ENCODE measurements around the gene C17orf75.
A peak's percentile ranks its signal among the peaks of the same experiment; 100 is the strongest.
"Not testable (repeated sequence)": the region's sequence is repeated elsewhere in the genome, so short reads cannot be mapped to it uniquely, and the experiment has no call there.

C17orf75 gene

DNA sequence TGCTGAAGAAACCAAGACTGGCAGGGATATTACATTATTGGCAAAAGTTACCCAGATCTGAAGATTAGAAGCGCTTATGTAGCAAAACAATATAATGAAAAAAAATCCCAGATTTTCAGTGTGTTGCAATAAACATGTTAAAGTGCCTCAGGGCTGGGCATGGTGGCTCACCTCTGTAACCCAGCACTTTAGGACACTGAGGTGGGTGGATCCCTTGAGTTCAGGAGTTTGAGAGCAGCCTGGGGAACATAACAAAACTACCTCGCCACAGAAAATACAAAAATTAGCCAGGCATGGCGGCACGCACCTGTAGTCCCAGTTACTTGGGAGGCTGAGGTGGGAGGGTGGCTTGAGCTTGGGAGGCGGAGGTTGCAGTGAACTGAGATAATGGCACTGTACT is 14.8 kb upstream of the C17orf75 start:
- no peak overlapping the region for H3K4me3 ChIP-seq (ENCODE audit: low read depth, low read length)
- no peak overlapping the region for H3K27ac ChIP-seq
- TF ChIP-seq, protein P1, sequence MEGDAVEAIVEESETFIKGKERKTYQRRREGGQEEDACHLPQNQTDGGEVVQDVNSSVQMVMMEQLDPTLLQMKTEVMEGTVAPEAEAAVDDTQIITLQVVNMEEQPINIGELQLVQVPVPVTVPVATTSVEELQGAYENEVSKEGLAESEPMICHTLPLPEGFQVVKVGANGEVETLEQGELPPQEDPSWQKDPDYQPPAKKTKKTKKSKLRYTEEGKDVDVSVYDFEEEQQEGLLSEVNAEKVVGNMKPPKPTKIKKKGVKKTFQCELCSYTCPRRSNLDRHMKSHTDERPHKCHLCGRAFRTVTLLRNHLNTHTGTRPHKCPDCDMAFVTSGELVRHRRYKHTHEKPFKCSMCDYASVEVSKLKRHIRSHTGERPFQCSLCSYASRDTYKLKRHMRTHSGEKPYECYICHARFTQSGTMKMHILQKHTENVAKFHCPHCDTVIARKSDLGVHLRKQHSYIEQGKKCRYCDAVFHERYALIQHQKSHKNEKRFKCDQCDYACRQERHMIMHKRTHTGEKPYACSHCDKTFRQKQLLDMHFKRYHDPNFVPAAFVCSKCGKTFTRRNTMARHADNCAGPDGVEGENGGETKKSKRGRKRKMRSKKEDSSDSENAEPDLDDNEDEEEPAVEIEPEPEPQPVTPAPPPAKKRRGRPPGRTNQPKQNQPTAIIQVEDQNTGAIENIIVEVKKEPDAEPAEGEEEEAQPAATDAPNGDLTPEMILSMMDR (IDR thresholded peaks at IDR 0.05; ENCODE audit: low read depth, low read length) = no peak
- no peak for DNase-seq
- peaks cover 95% of the 10 kb centered on the region for H3K36me3 ChIP-seq
- no peaks in the 10 kb centered on the region for H3K9me3 ChIP-seq (ENCODE audit: severe bottlenecking)
- H3K27me3 ChIP-seq (ENCODE audit: insufficient read depth, low read depth, severe bottlenecking) = no peaks in the 10 kb centered on the region

DNA sequence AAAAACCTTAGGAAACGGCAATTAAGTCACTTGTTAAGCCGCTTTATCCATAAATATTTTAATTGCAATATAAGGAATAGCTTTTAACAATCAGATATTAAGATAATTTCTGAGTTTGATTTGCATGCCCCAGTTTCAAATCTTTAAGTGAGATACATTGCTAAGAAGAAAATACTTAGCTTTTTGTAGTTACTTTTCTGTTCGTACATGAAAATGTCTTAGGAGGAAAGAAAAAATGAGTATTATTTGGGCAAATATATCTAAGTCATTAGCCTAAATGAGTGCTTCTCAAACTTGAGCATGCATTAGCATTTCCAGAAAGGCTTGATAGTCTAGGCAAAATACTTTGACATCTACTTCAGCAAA is 14.4 kb upstream of the C17orf75 start:
- TF ChIP-seq, protein P1 (IDR thresholded peaks at IDR 0.05; ENCODE audit: low read depth, low read length) = no peak
- DNase-seq = no peak
- H3K27ac ChIP-seq = no peak overlapping the region
- peaks cover 95% of the 10 kb centered on the region for H3K36me3 ChIP-seq
- H3K9me3 ChIP-seq (ENCODE audit: severe bottlenecking) = no peaks in the 10 kb centered on the region
- H3K27me3 ChIP-seq (ENCODE audit: insufficient read depth, low read depth, severe bottlenecking) = no peaks in the 10 kb centered on the region
- no peak overlapping the region for H3K4me3 ChIP-seq (ENCODE audit: low read depth, low read length)

DNA sequence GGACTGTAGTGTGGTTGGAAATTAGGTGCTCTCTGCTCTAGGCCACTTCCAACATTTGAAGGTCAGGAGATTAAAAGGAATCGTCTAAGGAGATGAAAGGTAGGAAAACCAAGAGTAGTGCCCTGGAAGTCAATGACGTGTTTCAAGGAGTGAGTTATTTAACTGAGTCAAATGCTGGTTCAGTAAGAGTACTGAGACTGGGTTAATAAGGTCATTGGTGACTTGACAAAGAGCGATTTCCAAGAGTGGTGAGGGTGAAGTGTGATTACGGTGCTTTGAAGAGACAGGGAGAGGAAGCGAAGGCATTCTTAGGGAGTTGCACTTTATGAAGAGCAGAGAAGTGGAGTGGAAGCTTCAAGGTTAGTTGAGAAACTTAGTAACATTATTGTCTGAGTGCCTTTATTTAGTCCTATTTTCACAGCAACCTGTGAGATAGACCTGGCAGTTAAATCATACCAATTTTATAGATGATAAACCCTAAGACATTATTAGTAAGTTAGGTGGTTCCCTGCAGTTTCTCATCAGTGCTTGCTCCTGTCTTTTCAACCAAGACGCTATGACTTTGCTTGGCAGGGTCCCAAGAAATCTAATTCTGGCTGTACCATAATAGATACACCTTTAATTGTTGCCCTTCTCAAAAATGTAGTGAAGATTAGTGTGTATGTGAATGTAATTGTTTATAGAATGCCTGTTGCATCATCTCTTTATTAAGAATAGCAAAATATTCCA is 13.8 kb upstream of the C17orf75 start:
- Histone ChIP-seq H3K27me3 (ENCODE audit: insufficient read depth, low read depth, severe bottlenecking) (no peaks in the 10 kb centered on the region), H3K4me3 (ENCODE audit: low read depth, low read length) (no peak overlapping the region), H3K9me3 (ENCODE audit: severe bottlenecking) (no peaks in the 10 kb centered on the region), H3K27ac (no peak overlapping the region), H3K36me3 (peaks cover 91% of the 10 kb centered on the region)
- TF ChIP-seq, protein P1 (IDR thresholded peaks at IDR 0.05; ENCODE audit: low read depth, low read length) = no peak
- no peak for DNase-seq

DNA sequence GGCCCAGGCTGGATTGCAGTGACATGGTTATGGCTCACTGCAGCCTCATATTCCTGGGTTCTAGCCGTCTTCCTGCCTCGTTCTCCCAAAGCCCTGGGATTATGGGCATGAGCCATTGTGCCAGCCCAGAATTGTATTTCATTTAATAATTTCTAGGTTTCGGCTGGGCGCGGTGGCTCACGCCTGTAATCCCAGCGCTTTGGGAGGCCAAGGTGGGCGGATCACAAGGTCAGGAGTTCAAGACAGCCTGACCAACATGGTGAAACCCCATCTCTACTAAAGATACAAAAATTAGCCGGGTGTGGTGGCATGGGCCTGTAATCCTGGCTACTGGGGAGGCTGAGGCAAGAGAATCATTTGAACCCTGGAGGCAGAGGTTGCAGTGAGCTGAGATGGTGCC is 10.8 kb upstream of the C17orf75 start:
- not testable (repeated sequence) for H3K27ac ChIP-seq; H3K27me3 ChIP-seq (ENCODE audit: insufficient read depth, low read depth, severe bottlenecking); H3K9me3 ChIP-seq (ENCODE audit: severe bottlenecking); H3K4me3 ChIP-seq (ENCODE audit: low read depth, low read length); DNase-seq
- peaks cover 66% of the 10 kb centered on the region for H3K36me3 ChIP-seq

DNA sequence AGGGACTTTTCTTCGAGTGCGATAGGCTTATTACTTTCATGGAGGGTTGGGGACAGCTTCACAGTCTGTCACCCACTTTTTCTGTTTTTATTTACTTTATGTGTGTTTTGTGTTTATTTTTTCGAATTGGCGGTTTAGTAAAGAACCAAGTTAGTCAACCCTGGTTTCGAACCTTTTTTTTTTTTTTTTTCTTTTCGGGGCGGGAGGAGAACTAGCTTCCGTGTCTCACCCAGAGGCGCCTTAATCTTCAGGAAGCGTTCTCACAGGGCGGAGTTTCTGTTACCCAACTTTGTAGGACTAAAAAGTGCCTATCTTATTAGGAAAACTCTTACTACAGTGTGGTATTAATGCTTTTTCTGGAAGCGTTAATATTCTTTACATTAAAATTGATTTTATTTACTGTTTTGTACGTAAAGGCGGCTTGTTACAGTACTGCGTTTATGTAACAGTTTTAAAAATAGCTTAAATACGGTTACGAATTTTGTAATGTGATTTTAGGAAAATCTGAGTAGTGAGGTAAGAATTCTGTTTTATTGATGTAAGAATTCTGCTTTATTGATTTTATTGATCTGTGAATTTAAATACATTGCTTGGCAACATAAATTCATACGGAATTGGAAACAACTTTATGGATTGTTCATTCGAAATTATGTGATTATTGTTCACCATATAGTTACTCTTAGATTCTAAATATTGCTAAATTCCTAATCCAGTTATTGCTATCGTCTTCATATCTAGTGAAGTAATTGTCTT is 8.9 kb upstream of the C17orf75 start:
- peaks cover 49% of the 10 kb centered on the region for H3K36me3 ChIP-seq
- peak overlapping the region; percentile 70 for H3K4me3 ChIP-seq (ENCODE audit: low read depth, low read length)
- peak; percentile 15 for DNase-seq
- TF ChIP-seq, protein P1 (IDR thresholded peaks at IDR 0.05; ENCODE audit: low read depth, low read length) = no peak
- no peaks in the 10 kb centered on the region for H3K27me3 ChIP-seq (ENCODE audit: insufficient read depth, low read depth, severe bottlenecking)
- peak overlapping the region; percentile 99 for H3K27ac ChIP-seq
- H3K9me3 ChIP-seq (ENCODE audit: severe bottlenecking) = peaks cover 6% of the 10 kb centered on the region

DNA sequence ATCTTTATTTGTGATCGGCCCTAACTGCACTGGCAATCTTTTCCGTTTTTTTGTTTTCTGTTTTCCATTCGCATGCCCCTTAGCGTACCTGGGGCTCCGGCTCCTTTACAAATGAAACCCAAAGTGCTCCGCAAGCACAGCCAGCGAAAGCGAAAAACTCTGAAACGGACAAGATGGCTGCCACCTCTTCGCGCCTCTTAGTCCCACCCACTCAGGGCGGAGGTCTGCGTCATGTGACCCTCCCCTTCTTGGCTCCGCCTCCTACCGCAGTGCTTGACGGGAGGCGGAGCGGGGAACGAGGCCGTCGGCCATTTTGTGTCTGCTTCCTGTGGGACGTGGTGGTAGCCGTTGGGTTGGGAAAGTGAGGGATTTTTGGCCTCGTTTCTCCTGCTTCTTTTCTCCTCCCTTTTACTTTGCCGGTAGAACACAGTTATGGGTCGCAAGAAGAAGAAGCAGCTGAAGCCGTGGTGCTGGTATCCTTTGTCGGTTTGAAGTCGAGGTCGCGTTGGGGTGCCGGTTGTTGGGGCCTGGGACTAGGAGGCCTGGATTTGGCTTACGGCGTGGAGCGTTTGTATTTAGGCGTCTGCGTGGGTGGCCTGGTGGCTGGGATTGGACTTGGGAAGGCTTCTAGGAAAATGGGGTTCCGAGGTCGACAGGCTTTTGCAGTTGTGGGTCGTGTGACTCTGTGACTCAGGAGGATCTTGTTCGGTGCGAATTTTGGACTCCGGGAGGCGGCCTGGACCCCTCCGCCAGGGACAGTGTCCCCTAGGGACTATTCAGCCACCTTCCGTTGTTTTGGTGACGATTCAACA is 8.1 kb upstream of the C17orf75 start, which contains the start of gene ZNF207:
ZNF207 (plus strand) TSS at position 304 of the 812 bp plus-strand sequence; CDS start at position 433, 129 bp downstream.
- peaks cover 6% of the 10 kb centered on the region for H3K9me3 ChIP-seq (ENCODE audit: severe bottlenecking)
- H3K27me3 ChIP-seq (ENCODE audit: insufficient read depth, low read depth, severe bottlenecking) = no peaks in the 10 kb centered on the region
- peak within 1 kb of the TSS; percentile 99 for H3K27ac ChIP-seq
- peak; percentile 96 for DNase-seq
- TF ChIP-seq, protein P1 (IDR thresholded peaks at IDR 0.05; ENCODE audit: low read depth, low read length) = no peak
- peaks cover 41% of the 10 kb centered on the region for H3K36me3 ChIP-seq
- peak within 1 kb of the TSS; percentile 70 for H3K4me3 ChIP-seq (ENCODE audit: low read depth, low read length)

All from WERI-Rb-1 (cell line).